EH (cell line): ENCODE results near the gene TBC1D25.

Source experiments
- DNase-seq: peaks from one replicate; pipeline ENCODE4 v3.0.0-alpha.2; 2015; ENCODE audit warnings: low read depth

Gene TBC1D25

GRCh38 chrX:48560681-48561080 lies 21.2 kb downstream of the TBC1D25 start:
- DNase-seq: no peak

DNA sequence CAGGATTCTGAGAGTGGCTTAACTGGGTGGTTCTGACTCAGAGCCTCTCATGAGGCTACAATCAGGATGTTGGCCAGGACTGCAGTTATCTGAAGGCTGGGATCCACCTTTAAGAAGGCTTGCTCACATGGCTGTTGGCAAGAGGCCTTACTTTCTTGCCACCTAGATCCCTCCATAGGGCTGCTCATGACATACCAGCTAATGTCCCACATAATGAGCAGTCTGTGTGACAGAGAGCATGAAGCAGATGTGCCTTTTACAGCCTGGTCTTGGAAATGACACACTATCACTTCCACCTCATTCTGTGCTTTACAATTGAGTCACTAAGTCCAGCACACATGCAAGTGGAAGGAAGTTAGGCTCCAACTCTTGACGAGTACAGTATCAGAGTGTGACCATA lies 30.4 kb downstream of the TBC1D25 start:
- peak; percentile 46 for DNase-seq

- no peak for DNase-seq
Observed at GRCh38 chrX:48573690-48574269, 34.3 kb downstream of the TBC1D25 start.

DNA sequence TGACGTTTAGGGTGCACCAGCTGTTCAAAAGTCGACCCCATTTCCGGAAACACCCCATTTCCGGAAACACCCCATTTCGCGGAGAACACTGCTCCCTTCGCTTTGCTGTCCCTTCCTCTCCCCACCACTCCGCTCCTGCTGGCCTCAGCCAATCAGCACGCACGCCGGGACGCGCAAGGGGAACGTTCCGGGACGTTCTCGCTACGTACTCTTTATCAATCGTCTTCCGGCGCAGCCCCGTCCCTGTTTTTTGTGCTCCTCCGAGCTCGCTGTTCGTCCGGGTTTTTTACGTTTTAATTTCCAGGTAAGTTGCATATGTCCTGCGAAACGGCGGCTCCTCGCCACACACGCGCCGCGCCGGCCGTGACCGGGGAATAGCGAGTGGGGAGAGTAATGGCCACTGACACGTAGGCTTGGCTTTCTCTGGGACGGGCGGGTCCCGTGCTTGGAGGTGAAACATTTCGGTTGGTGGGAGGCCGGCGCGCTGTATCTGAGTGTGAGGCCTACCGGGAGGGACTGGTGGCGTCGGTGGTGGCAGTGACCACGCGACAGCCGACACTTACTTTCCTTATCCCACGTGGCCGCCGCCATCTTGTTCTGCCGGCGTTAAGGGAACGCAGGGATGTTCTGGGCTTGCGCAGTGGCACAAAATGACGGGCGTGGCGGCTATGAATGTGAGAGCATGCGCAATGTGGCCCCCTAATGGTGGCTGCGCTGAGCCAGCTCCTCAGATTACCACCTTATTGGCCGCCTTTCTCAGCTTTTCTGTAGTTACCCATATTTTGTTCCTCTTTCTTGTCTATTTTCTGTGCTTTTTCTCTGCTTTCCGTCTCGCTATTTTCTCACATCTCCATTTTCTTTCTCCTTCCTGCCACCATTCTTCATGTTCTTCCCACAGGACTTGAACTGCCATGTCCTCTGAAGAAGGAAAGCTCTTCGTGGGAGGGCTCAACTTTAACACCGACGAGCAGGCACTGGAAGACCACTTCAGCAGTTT lies 35.1 kb downstream of the TBC1D25 start, which contains the start of gene RBM3:
Gene RBM3, plus strand, starts transcription at position 215 of the 997 bp plus-strand sequence. Its CDS starts 697 bp downstream, at position 912.
- DNase-seq: peak; percentile 93

- DNase-seq: no peak
Observed at GRCh38 chrX:48575642-48576041, 36.1 kb downstream of the TBC1D25 start.

GRCh38 chrX:48576108-48576507 lies 36.6 kb downstream of the TBC1D25 start:
- no peak for DNase-seq

- no peak for DNase-seq
Observed at GRCh38 chrX:48578661-48579128, 39.2 kb downstream of the TBC1D25 start.

DNA sequence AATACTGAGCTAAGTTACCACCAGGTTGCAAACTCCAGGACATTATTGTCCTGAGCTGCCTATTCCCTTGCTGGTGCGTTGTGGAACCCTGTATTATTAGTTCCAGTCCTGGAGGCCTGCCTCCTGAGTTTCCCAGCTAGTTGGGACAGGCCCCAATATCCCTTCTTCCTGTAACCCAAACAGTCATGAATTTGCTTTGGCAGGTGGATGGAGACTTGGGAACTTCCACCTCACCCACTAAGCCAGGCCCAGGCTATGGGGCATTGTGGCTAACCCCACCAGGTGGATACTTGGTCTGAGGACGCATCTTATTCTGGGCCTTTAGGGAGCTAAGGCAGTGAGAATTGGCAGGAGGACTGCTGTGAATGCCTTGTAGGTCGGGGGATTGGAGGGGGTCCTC lies 39.7 kb downstream of the TBC1D25 start:
- no peak for DNase-seq

- no peak for DNase-seq
Observed at GRCh38 chrX:48580662-48581061, 41.1 kb downstream of the TBC1D25 start.

DNA sequence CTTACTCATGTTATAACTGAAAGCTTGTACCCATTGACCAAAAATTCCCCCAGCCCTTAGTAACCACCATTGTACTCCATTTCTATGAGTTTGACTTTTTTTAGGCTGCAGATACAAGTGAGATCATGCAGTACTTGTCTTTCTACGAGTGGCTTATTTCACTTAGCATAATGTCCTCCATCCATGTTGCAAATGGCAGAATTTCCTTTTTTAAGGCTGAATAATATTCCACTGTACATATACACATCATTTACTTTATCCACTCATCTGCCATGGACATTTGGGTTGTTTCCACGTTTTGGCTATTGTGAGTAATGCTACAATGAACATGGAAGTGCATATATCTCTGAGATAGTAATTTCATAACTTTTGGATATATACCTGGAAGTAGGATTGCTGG lies 45.2 kb downstream of the TBC1D25 start:
- no peak for DNase-seq

DNA sequence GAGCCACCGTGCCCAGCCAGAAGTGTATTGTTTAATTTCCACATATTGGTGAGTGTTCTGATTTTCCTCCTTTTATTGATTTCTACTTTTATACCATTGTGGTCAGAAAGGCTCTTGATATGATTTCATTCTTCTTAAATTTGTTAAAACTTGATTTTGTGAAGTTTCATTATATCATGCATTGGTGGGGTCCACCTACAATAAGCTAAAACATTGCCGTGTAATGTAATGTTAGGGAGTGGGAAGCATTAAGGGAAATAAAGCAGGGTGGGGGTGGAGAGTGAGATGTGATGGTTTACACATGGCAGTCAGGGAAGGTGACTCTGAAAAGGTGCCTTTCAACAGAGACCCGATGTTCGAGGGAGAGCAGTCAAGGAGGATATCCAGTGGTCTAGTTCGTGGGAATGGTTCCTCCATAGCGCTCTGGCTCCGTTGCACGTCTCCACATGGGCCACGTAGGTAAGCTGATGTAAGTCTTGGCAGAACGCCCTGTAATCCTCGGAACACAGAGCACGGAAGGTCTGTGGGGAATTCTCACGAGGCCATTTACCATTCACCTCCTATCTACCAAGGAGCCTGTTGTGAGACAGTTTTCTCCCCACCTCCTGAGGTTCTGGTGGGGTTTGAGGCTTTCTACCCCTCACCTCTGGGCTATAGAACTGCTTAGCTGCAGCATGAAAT lies 50.1 kb downstream of the TBC1D25 start:
- no peak for DNase-seq

GRCh38 chrX:48590203-48591103 lies 50.9 kb downstream of the TBC1D25 start:
- no peak for DNase-seq

GRCh38 chrX:48591255-48591791 lies 51.8 kb downstream of the TBC1D25 start:
- DNase-seq: peak; percentile 89

- DNase-seq: peak; percentile 38
Observed at GRCh38 chrX:48592971-48593370, 53.5 kb downstream of the TBC1D25 start.

DNA sequence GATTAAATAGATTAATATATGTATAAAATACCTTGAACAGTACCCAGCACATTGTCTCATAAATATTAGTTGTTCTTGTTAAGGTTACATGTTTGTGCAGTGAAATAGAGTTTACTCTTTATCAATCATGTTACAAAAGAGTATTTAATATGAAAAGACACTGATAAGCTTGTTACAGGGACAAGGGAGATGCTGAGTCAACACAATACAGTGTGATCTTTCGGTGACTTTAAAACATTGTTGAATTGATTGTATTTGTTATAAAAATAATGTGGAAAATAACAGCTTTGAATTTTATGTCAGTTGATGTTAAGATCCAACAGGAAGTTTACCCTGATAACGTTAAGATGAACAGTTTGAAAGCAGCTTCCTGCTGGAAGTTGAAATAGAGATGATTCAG lies 56.4 kb downstream of the TBC1D25 start:
- no peak for DNase-seq

- peak; percentile 94 for DNase-seq
Observed at GRCh38 chrX:48597353-48598264, 58.1 kb downstream of the TBC1D25 start, which contains the start of gene WDR13. Gene WDR13 (plus strand): TSS chrX:48597492. CDS start chrX:48597997, 505 bp downstream.

DNA sequence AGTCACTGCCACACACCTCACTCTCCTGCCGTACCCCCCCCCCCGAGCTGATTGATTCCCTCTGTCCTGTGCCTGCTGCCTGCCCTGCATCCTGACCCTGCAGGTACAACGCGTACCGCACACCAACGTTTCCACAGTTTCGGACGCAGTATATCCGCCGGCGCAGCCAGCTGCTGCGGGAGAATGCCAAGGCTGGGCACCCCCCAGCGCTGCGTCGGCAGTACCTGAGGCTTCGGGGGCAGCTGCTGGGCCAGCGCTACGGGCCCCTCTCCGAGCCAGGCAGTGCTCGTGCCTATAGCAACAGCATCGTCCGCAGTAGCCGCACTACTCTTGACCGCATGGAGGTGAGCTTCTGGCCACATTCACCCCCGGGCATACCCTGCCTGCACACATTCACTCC lies 59.1 kb downstream of the TBC1D25 start:
- DNase-seq: no peak

DNA sequence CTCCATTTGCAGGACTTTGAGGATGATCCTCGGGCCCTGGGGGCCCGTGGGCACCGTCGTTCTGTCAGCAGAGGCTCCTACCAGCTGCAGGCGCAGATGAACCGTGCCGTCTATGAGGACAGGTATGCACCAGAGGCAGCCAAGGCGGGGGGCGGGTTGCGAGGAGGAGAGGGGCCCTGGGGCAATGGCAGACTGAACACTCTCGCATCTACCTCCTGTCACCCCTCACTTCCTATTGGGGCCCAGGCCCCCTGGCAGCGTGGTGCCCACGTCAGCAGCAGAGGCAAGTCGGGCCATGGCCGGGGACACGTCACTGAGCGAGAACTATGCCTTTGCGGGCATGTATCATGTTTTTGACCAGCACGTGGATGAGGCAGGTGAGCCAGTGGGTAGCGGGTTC lies 59.8 kb downstream of the TBC1D25 start:
- no peak for DNase-seq

- no peak for DNase-seq
Observed at GRCh38 chrX:48600226-48600625, 60.7 kb downstream of the TBC1D25 start.
